Activated B cell treated with CpG ODN at 0.5 μM for 24 hours (primary cell): ENCODE data around the gene LPP. TPM values are rescaled to one million over a fixed set of nuclear protein-coding genes. Genes with fewer than 3 reads are reported as not detected.

Experiments used
- ATAC-seq: fragments of 200-7000 bp; cut with Tn5 transposase; one replicate; pipeline ENCODE4 v1.10.0; 2021; ENCODE audit warnings: low read depth, mild to moderate bottlenecking, moderate library complexity
- CTCF ChIA-PET: fragments of 350-600 bp; sonication (Branson Sonifier 250); formaldehyde crosslinking; loops from one replicate; lab custom pipeline; 2021; ENCODE audit warnings: antibody characterized with exemption; lab: Charles Lee
- POLR2A ChIA-PET: fragments of 350-600 bp; sonication (Branson Sonifier 250); formaldehyde crosslinking; loops from one replicate; lab custom pipeline; 2021; ENCODE audit warnings: antibody characterized with exemption; lab: Charles Lee
- DNase-seq: peaks from one replicate; pipeline ENCODE4 v3.0.0; 2022
- H3K27ac Mint-ChIP-seq: one replicate; pipeline ENCODE4 v1.8.0; 2020; ENCODE audit warnings: mixed read lengths
- H3K27me3 Mint-ChIP-seq: one replicate; pipeline ENCODE4 v1.8.0; 2021; ENCODE audit warnings: mixed read lengths
- H3K36me3 Mint-ChIP-seq: one replicate; pipeline ENCODE4 v1.8.0; 2021; ENCODE audit warnings: low read depth, mixed read lengths
- H3K4me1 Mint-ChIP-seq: one replicate; pipeline ENCODE4 v1.8.0; 2021; ENCODE audit warnings: mixed read lengths
- H3K4me3 Mint-ChIP-seq: one replicate; pipeline ENCODE4 v1.8.0; 2020; ENCODE audit warnings: mild to moderate bottlenecking, mixed read lengths
- H3K9me3 Mint-ChIP-seq: one replicate; pipeline ENCODE4 v1.8.0; 2020; ENCODE audit warnings: mixed read lengths
- intact Hi-C: fragments of 100-400 bp; cut with micrococcal nuclease; formaldehyde crosslinking; loops from one replicate; pipeline ENCODE4 v1.15.1; 2024
- total RNA-seq: library from RNA; stranded (reverse); gene quantifications from 2 replicates; pipeline ENCODE4 v1.2.3, GENCODE V29; 2022
- TF ChIP-seq, protein P1 (sequence below): fragments of 200-600 bp; IDR thresholded peaks from one replicate; pipeline ENCODE4 v1.8.0; 2022; ENCODE audit warnings: antibody characterized with exemption, mild to moderate bottlenecking

The LPP gene
- total RNA-seq, 1 donor from 2014 or later, result 60.1 TPM

DNA sequence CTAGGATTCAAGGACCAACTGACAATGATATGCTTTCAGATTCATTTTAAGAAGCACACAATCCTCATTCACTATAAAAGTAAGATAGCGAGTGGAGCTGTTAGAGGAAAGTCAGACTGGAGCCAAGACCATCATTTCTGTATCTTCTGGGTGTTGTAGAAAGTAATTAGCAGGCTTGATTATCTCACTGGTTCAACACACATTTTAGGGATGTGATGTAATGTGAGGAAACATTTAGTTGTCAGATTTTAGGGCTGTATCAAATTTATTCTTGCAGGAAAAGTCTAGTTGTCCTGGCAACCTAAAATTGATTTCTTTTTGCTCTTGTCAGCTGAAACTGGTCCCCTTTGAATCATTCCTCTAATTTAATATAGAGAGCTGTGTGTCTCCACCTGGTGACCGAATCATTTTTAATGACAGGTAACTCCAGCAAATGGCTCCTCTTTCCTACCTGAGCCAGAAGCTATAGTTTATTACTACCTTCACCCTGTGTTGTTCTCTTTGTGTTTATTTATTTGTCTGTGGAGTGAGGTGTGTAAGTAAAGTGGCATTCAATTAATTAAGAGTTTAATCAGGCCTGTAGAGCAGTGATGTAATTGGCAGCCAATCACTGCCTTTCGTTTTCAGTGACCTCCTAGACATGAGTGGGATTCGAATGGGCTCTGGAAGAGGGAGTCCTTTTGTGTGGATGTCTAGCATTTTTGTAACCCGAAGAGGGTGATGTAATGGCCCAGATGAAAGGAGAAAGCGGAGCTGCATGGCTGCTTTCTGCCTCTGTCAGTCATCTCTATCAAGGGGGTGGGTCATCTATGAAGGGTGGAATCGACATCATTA lies 125.8 kb downstream of the LPP start:
- TF ChIP-seq, protein P1, sequence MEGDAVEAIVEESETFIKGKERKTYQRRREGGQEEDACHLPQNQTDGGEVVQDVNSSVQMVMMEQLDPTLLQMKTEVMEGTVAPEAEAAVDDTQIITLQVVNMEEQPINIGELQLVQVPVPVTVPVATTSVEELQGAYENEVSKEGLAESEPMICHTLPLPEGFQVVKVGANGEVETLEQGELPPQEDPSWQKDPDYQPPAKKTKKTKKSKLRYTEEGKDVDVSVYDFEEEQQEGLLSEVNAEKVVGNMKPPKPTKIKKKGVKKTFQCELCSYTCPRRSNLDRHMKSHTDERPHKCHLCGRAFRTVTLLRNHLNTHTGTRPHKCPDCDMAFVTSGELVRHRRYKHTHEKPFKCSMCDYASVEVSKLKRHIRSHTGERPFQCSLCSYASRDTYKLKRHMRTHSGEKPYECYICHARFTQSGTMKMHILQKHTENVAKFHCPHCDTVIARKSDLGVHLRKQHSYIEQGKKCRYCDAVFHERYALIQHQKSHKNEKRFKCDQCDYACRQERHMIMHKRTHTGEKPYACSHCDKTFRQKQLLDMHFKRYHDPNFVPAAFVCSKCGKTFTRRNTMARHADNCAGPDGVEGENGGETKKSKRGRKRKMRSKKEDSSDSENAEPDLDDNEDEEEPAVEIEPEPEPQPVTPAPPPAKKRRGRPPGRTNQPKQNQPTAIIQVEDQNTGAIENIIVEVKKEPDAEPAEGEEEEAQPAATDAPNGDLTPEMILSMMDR, result no peak
- Mint-ChIP-seq H3K36me3 (peaks cover 6% of the 10 kb centered on the region), H3K27ac (no peak overlapping the region), H3K4me3 (no peak overlapping the region), H3K27me3 (no peaks in the 10 kb centered on the region), H3K9me3 (no peaks in the 10 kb centered on the region), H3K4me1 (peaks cover 24% of the 10 kb centered on the region)
- intact Hi-C loops, result loop anchor here (1.0 kb wide), 1 partner anchor 537 kb away; no protein-coding TSS in a partner anchor
- DNase-seq (no peak), ATAC-seq (no peak)
- POLR2A ChIA-PET, result no interaction called here
- CTCF ChIA-PET, result interaction anchor here (0.8 to 2.7 kb wide), 2 partner anchors 539 to 675 kb away, joined by 3 to 16 read pairs; no protein-coding TSS in a partner anchor

DNA sequence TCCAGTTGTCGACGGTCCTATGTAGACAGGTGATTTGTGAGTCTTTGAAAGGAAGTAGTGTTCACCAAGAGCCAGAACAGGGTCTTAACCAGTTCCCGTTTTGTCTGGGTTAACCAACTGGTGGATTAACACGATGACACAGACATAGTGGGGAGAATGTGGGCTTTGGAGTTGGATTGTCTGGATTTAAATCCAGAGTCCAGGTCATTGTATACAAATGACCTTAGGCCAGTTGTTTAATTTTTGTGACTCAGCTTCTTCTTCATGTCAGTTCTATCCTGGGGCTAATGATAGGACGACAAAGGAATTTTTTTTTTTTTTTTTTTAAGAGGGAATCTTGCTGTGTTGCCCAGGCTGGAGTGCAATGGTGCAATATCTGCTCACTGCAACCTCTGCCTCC lies 126.7 kb downstream of the LPP start:
- intact Hi-C loops, result no loop called here
- POLR2A ChIA-PET, result interaction anchor here (0.7 to 1.1 kb wide), 2 partner anchors 304 to 541 kb away, joined by 3 to 6 read pairs; no protein-coding TSS in a partner anchor
- DNase-seq (no peak), ATAC-seq (no peak)
- no peak overlapping the region for H3K27ac Mint-ChIP-seq
- TF ChIP-seq, protein P1, result no peak
- CTCF ChIA-PET, result no interaction called here
- H3K36me3 Mint-ChIP-seq, result peaks cover 8% of the 10 kb centered on the region
- H3K9me3 Mint-ChIP-seq, result no peaks in the 10 kb centered on the region
- H3K4me3 Mint-ChIP-seq, result no peak overlapping the region
- H3K4me1 Mint-ChIP-seq, result peaks cover 32% of the 10 kb centered on the region
- H3K27me3 Mint-ChIP-seq, result no peaks in the 10 kb centered on the region

DNA sequence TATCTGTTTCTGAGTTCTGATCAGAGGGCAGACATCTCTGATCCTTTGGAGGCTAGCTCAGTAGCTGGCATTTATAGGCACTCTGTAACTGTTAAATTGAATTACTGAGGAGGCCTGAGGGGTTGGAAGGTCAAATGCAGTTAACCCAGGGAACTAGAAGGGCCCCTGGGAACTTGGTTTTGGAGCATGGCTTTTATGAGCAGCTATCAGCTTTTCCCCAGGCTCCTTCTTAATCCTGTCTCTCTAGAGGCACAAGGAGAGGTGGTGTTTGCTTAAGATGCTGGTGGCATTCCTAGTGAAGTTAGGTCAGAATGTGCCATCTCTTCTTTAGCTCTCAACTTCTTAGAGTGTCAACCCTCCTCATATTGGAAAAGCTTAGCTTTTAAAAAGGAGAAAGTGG lies 128.9 kb downstream of the LPP start:
- no peaks in the 10 kb centered on the region for H3K27me3 Mint-ChIP-seq

DNA sequence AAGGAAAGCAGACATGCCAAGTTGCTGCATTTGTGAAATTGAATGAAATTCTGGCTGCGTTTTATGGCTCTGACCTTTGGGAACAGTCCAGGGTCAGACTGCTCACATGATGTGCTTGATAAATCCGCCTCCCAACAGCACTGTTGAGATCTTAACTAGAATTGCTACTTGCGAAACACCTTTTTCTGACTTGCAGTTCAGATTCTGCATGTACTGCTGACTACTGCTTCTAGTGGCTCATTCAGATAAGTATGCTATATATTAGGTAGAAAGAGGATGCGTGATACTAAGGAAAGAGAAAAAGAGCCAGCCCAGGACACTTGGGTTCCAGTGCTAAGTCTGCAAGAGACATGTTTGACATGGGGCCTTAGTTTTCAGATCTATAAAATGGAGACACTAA lies 129.4 kb downstream of the LPP start:
- ATAC-seq (no peak), DNase-seq (no peak)
- no peaks in the 10 kb centered on the region for H3K27me3 Mint-ChIP-seq
- H3K27ac Mint-ChIP-seq, result no peak overlapping the region
- H3K36me3 Mint-ChIP-seq, result peaks cover 6% of the 10 kb centered on the region
- H3K4me1 Mint-ChIP-seq, result peaks cover 45% of the 10 kb centered on the region
- no peak overlapping the region for H3K4me3 Mint-ChIP-seq
- POLR2A ChIA-PET, result no interaction called here
- intact Hi-C loops, result no loop called here
- CTCF ChIA-PET, result interaction anchor here (1.9 kb wide), 1 partner anchor 11 kb away, joined by 4 read pairs; no protein-coding TSS in a partner anchor
- TF ChIP-seq, protein P1, result no peak
- no peaks in the 10 kb centered on the region for H3K9me3 Mint-ChIP-seq

More for the DNA sequence above, 128.9 kb downstream of the LPP start:
- ATAC-seq, result no peak
- intact Hi-C loops, result no loop called here
- Mint-ChIP-seq H3K4me1 (peaks cover 41% of the 10 kb centered on the region), H3K27ac (no peak overlapping the region), H3K9me3 (no peaks in the 10 kb centered on the region), H3K36me3 (peaks cover 6% of the 10 kb centered on the region), H3K4me3 (no peak overlapping the region)
- TF ChIP-seq, protein P1, result no peak
- POLR2A ChIA-PET, result no interaction called here
- no peak for DNase-seq
- CTCF ChIA-PET, result interaction anchor here (1.0 kb wide), 2 partner anchors 542 to 543 kb away, joined by 3 to 4 read pairs; no protein-coding TSS in a partner anchor
